K562 (cell line): ENCODE measurements around the gene VWF. TPM values are rescaled to one million over a fixed set of nuclear protein-coding genes. Genes with fewer than 3 reads are reported as not detected.

Experiments used
- ATAC-seq: fragments of 200-7000 bp; cut with Tn5 transposase; 3 replicates; pipeline ENCODE4 v1.9.1; 2020; ENCODE audit warnings: moderate library complexity
- BruUV-seq: library from RNA; stranded (reverse); fragments of 400-500 nt; replicated peaks from 2 replicates; lab custom pipeline; 2021; lab: Mats Ljungman, UMichigan
- CTCF ChIA-PET: fragments of 300-600 bp; formaldehyde crosslinking; extraction: SDS; loops from one replicate; lab custom pipeline; 2021; ENCODE audit warnings: low intra/inter-chr PET ratio; lab: Yijun Ruan, JAX
- POLR2A ChIA-PET: fragments of 300-600, 350-650 bp; sonication (Branson Sonifier 250); formaldehyde crosslinking; extraction: SDS; loops from one replicate; lab custom pipeline; 2021; ENCODE audit warnings: antibody characterized with exemption, inconsistent platforms; lab: Yijun Ruan, JAX
- DNase-seq, 4 experiments: peaks; one replicate each; pipeline versions ENCODE4 v3.0.0 to v3.0.0-alpha.2; 2011 to 2018; ENCODE audit warnings: low spot score in 3 of 4, mixed read lengths in 3 of 4; ENCODE audit errors: extremely low read depth in 1 of 4
- FAIRE-seq: peaks from 2 replicates; lab custom pipeline; 2011; peaks lifted over from hg19 to GRCh38; lab: Jason Lieb, UNC
- H2AFZ ChIP-seq: 2 replicates; pipeline ENCODE4 v1.6.0; 2011; ENCODE audit warnings: low read depth, low read length, control low read depth, inconsistent platforms
- H3K27ac ChIP-seq: fragments of 200-600 bp; 3 replicates; pipeline ENCODE4 v1.8.0; 2011; ENCODE audit warnings: low read depth, mild to moderate bottlenecking, control low read depth, inconsistent platforms, low read length, moderate library complexity, mixed read lengths; ENCODE audit errors: extremely low read depth
- H3K27me3 ChIP-seq, 2 experiments: fragments of 300-600 bp in 1 of 2; 2 replicates in 1 of 2; 3 replicates in 1 of 2; pipeline versions ENCODE4 v1.6.0 to v1.8.0; 2011; ENCODE audit warnings: inconsistent platforms in 2 of 2, low read length in 2 of 2, mild to moderate bottlenecking in 1 of 2, mixed read lengths in 1 of 2, moderate library complexity in 1 of 2; ENCODE audit not compliant: control insufficient read depth in 2 of 2, insufficient read depth in 2 of 2
- H3K36me3 ChIP-seq: fragments of 300-600 bp; 3 replicates; pipeline ENCODE4 v1.8.0; 2011; ENCODE audit warnings: mild to moderate bottlenecking, low read length, inconsistent platforms; ENCODE audit not compliant: control insufficient read depth, insufficient read depth
- H3K4me1 ChIP-seq, 2 experiments: fragments of 200-600 bp in 1 of 2; replicated peaks in 1 of 2; 2 replicates in 1 of 2; 3 replicates in 1 of 2; pipeline versions ENCODE4 v1.5.1 to v1.8.0; 2011; ENCODE audit warnings: inconsistent platforms in 2 of 2, low read length in 2 of 2, mild to moderate bottlenecking in 1 of 2, mixed read lengths in 1 of 2, moderate library complexity in 1 of 2; ENCODE audit not compliant: control insufficient read depth in 2 of 2, insufficient read depth in 2 of 2
- H3K4me2 ChIP-seq: 2 replicates; pipeline ENCODE4 v1.6.1; 2011; ENCODE audit warnings: low read length, control low read depth, inconsistent platforms, mixed read lengths; ENCODE audit not compliant: insufficient read depth
- H3K4me3 ChIP-seq: fragments of 200-600 bp; sonication (generic), shearing (Covaris generic); 2 replicates; pipeline ENCODE4 v1.5.1; 2016; ENCODE audit warnings: control low read depth, inconsistent platforms
- H3K79me2 ChIP-seq: fragments of 200-600 bp; 3 replicates; pipeline ENCODE4 v1.8.0; 2011; ENCODE audit warnings: low read length, inconsistent platforms; ENCODE audit not compliant: control insufficient read depth, insufficient read depth
- H3K9ac ChIP-seq, 2 experiments: 2 replicates each; pipeline versions ENCODE4 v1.6.0 to v1.6.1; 2011; ENCODE audit warnings: low read depth in 2 of 2, low read length in 2 of 2, control low read depth in 1 of 2, inconsistent platforms in 1 of 2, mild to moderate bottlenecking in 1 of 2, mixed read lengths in 1 of 2; ENCODE audit not compliant: insufficient read depth in 1 of 2
- H3K9me1 ChIP-seq: one replicate; pipeline ENCODE4 v1.6.0; 2011; ENCODE audit warnings: inconsistent platforms, mild to moderate bottlenecking, low read length, moderate library complexity; ENCODE audit not compliant: control insufficient read depth, insufficient read depth
- H3K9me3 ChIP-seq: replicated peaks from 2 replicates; pipeline ENCODE4 v1.5.1; 2011; ENCODE audit warnings: low read depth, low read length, inconsistent platforms; ENCODE audit not compliant: control insufficient read depth, insufficient read depth
- H4K20me1 ChIP-seq: replicated peaks from 2 replicates; pipeline ENCODE4 v1.6.1; 2011; ENCODE audit warnings: low read length, inconsistent platforms, mixed read lengths; ENCODE audit not compliant: control insufficient read depth, insufficient read depth
- EGR1 ChIP-seq: fragments of 450-650 bp; conservative IDR thresholded peaks from 2 replicates; pipeline ENCODE4 v1.6.1; 2017; ENCODE audit warnings: mild to moderate bottlenecking
- POLR2AphosphoS2 ChIP-seq: IDR thresholded peaks from 2 replicates; pipeline ENCODE4 v1.6.1; 2012; ENCODE audit warnings: low read length, improper control_type of control experiment
- REST ChIP-seq, 2 experiments: fragments of 450-650 bp; formaldehyde crosslinking in 1 of 2; IDR thresholded peaks; 2 replicates each; pipeline versions ENCODE4 v1.4.0 to v1.6.1; 2014 to 2020; ENCODE audit warnings: mild to moderate bottlenecking in 2 of 2, borderline replicate concordance in 1 of 2, low read depth in 1 of 2
- TRIM28 ChIP-seq: fragments of 450-650 bp; IDR thresholded peaks from 2 replicates; pipeline ENCODE4 v1.6.1; 2017
- WGBS: fragments of 100-300 bp; shearing (Covaris generic); methylation state at CpG from one replicate; pipeline ENCODE4 v1.1.6; 2016; ENCODE audit warnings: low coverage, mixed read lengths; ENCODE audit not compliant: insufficient coverage; ENCODE audit errors: missing lambda C conversion rate; 5-methylcytosine and 5-hydroxymethylcytosine counted together
- in situ Hi-C: fragments of 300-500 bp; cut with MboI; formaldehyde crosslinking; loops from 4 replicates; pipeline ENCODE4 v1.15.0; 2018; ENCODE audit warnings: inconsistent platforms, mixed read lengths
- intact Hi-C: fragments of 100-400 bp; cut with micrococcal nuclease; formaldehyde crosslinking; loops from 2 replicates; pipeline ENCODE4 v1.14.2; 2022
- polyA plus RNA-seq, 8 experiments: library from polyadenylated mRNA; depleted of rRNA in 4 of 8; stranded (reverse) in 5 of 8; unstranded in 3 of 8; fragments of >200 nt; fragmentation: Nextera tagmentation in 2 of 8; fragmentation: Illumina TruSeq in 1 of 8; extraction: Ambion mirVana in 2 of 8; extraction: Trizol in 1 of 8; gene quantifications; 2 replicates each; pipeline versions ENCODE4 v1.2.1 to v1.2.3, GENCODE V29; 2011 to 2014; ENCODE audit warnings: inconsistent platforms in 1 of 8, missing spikeins in 1 of 8
- total RNA-seq, 7 experiments: library from RNA; depleted of rRNA in 6 of 7; stranded (reverse); fragments of >200 nt in 6 of 7; fragmentation: Illumina TruSeq in 2 of 7; extraction: Trizol in 2 of 7; gene quantifications; 2 replicates each; pipeline versions ENCODE4 v1.2.1 to v1.2.3, GENCODE V29; 2011 to 2021; ENCODE audit warnings: low replicate concordance in 1 of 7
- TF ChIP-seq, protein P1 (sequence below): sonication (generic); formaldehyde crosslinking; IDR thresholded peaks from 2 replicates; pipeline ENCODE4 v1.8.0; 2022; ENCODE audit warnings: mild to moderate bottlenecking, missing genetic modification reagents

VWF gene
- total and polyA plus RNA-seq, 9 of the 15 experiments (the other 6 are each of a cell fraction or from before 2014, with no cell fraction given): 0.53 TPM; not detected in 8

DNA sequence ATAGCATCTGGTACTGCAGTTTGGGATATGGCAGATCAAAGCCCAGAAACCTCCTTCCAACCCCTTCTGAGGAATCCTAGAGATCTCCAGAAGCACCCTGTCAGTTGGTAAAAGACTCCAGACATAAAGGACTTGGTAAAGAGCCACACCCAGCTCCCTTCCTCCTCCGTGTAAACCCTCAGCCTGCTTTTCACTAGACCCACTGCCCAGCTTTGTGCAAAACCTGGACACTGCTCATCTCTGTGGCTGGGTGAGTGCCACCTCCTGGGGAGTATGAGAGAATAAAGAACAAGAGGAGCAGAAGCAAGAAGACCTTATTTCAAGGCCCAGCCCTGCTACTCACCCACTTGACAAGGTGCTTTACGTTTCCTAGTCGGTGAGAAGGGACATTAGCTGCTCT is 212.5 kb downstream of the VWF start:
- ChIA-PET CTCF (no interaction called here), POLR2A (no interaction called here)
- ATAC-seq (no peak), DNase-seq (no peak), FAIRE-seq (no peak)
- Histone ChIP-seq H3K36me3 (no peaks in the 10 kb centered on the region), H3K27me3 (peaks cover 0 to 19% of the 10 kb centered on the region in 2 experiments; a peak in 2 of 5 replicates), H3K9ac (no peak overlapping the region), H2AFZ (no peak overlapping the region), H3K27ac (no peak overlapping the region), H3K9me3 (no peaks in the 10 kb centered on the region), H3K9me1 (no peaks in the 10 kb centered on the region), H3K4me2 (no peak overlapping the region), H4K20me1 (no peaks in the 10 kb centered on the region), H3K79me2 (no peaks in the 10 kb centered on the region), H3K4me3 (no peak overlapping the region), H3K4me1 (no peaks in the 10 kb centered on the region)
- WGBS: no CpG with 5 or more reads among the region's 3 CpGs
- no peak for TF ChIP-seq POLR2AphosphoS2
- no peak for TF ChIP-seq EGR1
- no peak for TF ChIP-seq TRIM28
- intact Hi-C loops: loop anchor here (2.0 kb wide), 1 partner anchor 127 kb away; no protein-coding TSS in a partner anchor
- in situ Hi-C loops: no loop called here
- BruUV-seq: no TSS peak

DNA sequence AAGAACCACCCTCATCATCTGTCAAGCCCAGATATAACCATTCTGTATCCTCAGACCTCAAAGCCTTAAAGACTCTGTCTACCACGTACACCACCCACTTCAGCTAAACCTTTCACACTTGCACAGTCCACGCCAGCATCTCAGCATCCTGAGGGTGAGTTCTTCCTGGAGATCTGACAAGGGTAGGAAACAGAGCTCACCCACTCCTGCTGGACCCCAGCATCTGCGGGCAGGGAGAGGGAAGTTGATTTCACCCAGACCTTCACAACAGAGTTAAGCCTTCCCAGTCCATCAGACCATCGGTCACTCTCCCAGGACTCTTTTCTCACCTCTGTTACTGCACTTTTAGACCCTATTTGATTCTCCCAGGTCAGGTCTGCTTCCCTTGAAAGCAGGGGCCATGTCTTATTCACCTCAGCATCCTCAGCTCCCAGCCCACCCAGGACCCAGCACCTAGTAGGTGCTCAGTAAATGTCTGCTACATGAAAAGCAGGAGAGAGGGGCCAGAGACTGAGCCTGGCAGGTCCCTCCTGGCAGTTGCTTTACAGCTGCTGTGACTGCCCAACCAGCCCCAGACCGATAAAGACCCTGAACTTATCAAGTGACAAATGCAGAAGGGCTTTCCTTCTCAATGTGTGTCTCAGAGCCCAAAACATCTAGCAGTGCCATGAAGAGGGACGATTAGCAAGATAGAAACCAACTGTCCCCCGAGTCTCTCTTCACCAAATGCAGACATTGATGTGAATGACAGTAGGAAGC is 213.5 kb downstream of the VWF start:
- FAIRE-seq: no peak
- CTCF ChIA-PET: no interaction called here
- POLR2A ChIA-PET: interaction anchor here (0.5 kb wide), 1 partner anchor 32 kb away, joined by 3 read pairs; no protein-coding TSS in a partner anchor
- Histone ChIP-seq H3K36me3 (no peaks in the 10 kb centered on the region), H3K4me3 (no peak overlapping the region), H3K9me3 (no peaks in the 10 kb centered on the region), H2AFZ (no peak overlapping the region), H3K27ac (no peak overlapping the region), H3K27me3 (peaks cover 0 to 19% of the 10 kb centered on the region in 2 experiments; a peak in 2 of 5 replicates), H3K4me2 (no peak overlapping the region), H3K79me2 (no peaks in the 10 kb centered on the region), H4K20me1 (no peaks in the 10 kb centered on the region), H3K9me1 (no peaks in the 10 kb centered on the region), H3K4me1 (no peaks in the 10 kb centered on the region), H3K9ac (no peak overlapping the region)
- intact Hi-C loops: no loop called here
- 0% methylated on average over 5 of the region's 7 CpGs for WGBS
- no TSS peak for BruUV-seq
- DNase-seq: no peak
- in situ Hi-C loops: no loop called here
- ATAC-seq: no peak
- TF ChIP-seq, protein P1, sequence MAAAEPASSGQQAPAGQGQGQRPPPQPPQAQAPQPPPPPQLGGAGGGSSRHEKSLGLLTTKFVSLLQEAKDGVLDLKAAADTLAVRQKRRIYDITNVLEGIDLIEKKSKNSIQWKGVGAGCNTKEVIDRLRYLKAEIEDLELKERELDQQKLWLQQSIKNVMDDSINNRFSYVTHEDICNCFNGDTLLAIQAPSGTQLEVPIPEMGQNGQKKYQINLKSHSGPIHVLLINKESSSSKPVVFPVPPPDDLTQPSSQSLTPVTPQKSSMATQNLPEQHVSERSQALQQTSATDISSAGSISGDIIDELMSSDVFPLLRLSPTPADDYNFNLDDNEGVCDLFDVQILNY (CRISPR knock-in tag): no peak
- TF ChIP-seq REST (IDR thresholded peaks at IDR 0.05; ENCODE audit: borderline replicate concordance) (no peak), REST (CRISPR knock-in tag; IDR thresholded peaks at IDR 0.05; ENCODE audit: low read depth) (no peak)
